ENCODE data around the gene FFAR1. TPM values are rescaled to one million over a fixed set of nuclear protein-coding genes. Genes with fewer than 3 reads are reported as not detected.

The FFAR1 gene
- total RNA-seq, 2 donors from 2014 or later: not detected

DNA sequence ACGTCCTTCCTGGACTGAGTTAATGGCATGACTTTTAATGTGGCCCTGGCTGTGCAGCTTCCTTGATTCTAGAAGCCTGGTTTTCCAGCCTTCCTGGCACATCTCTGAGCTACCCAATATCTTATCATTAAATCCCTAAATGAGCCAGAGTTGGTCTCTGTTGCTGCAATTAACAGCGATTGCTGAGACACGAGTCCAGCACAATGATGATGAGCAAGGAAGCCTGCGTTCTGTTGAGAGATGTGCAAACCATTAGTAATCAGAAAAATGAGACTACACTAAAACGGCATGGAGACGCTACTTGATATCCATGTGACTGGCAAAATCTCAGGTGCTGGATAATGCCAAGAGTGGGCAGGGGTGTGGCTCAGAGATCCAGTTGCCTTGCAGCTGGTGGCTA lies 49.4 kb downstream of the FFAR1 start:
- Histone ChIP-seq H3K4me1 (ENCODE audit: control insufficient read depth in 1 of 2, low read depth in 2 of 2) (no peaks in the 10 kb centered on the region), H3K4me3 (no peak overlapping the region), H3K36me3 (no peaks in the 10 kb centered on the region), H3K27me3 (replicated peaks; ENCODE audit: insufficient read depth) (no peaks in the 10 kb centered on the region), H3K9me3 (no peaks in the 10 kb centered on the region), H3K27ac (no peak overlapping the region)
- TF ChIP-seq, protein P1, sequence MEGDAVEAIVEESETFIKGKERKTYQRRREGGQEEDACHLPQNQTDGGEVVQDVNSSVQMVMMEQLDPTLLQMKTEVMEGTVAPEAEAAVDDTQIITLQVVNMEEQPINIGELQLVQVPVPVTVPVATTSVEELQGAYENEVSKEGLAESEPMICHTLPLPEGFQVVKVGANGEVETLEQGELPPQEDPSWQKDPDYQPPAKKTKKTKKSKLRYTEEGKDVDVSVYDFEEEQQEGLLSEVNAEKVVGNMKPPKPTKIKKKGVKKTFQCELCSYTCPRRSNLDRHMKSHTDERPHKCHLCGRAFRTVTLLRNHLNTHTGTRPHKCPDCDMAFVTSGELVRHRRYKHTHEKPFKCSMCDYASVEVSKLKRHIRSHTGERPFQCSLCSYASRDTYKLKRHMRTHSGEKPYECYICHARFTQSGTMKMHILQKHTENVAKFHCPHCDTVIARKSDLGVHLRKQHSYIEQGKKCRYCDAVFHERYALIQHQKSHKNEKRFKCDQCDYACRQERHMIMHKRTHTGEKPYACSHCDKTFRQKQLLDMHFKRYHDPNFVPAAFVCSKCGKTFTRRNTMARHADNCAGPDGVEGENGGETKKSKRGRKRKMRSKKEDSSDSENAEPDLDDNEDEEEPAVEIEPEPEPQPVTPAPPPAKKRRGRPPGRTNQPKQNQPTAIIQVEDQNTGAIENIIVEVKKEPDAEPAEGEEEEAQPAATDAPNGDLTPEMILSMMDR (IDR thresholded peaks at IDR 0.05): no peak
- no peak for ATAC-seq (ENCODE audit: insufficient number of reproducible peaks, low FRiP score, low read depth)
- DNase-seq (ENCODE audit: low spot score): no peak

Other genes starting within 250 kb of the FFAR1 start
- 1 to 10 TPM in 1 of 2 donors, under 1 TPM in 1; 0.68 to 6.4 TPM for gene FXYD3, start 232.1 kb upstream of the FFAR1 start, total RNA-seq
- gene LGI4, start 212.8 kb upstream of the FFAR1 start, total RNA-seq: 10 to 100 TPM in 1 of 2 donors, 1 to 10 TPM in 1; 7.9 to 17.4 TPM
- 10 to 100 TPM; 50.7 to 65.8 TPM for gene FXYD1, start 209.1 kb upstream of the FFAR1 start, total RNA-seq
- not detected for gene FXYD7, start 204.6 kb upstream of the FFAR1 start, total RNA-seq
- gene FXYD5, start 193.2 kb upstream of the FFAR1 start, total RNA-seq: 100 to 1,000 TPM in 1 of 2 donors, 10 to 100 TPM in 1; 65.0 to 106 TPM
- not detected for gene FAM187B, start 119.2 kb upstream of the FFAR1 start, total RNA-seq
- gene LSR, start 98.9 kb upstream of the FFAR1 start, total RNA-seq: 1 to 10 TPM; 7.6 to 9.3 TPM
- gene USF2, start 78.9 kb upstream of the FFAR1 start, total RNA-seq: 100 to 1,000 TPM in 1 of 2 donors, 10 to 100 TPM in 1; 90.4 to 143 TPM
- under 1 TPM in 1 of 2 donors, not detected in 1; 0.28 TPM for gene HAMP, start 65.4 kb upstream of the FFAR1 start, total RNA-seq
- gene MAG, start 55.7 kb upstream of the FFAR1 start, total RNA-seq: 1 to 10 TPM in 1 of 2 donors, not detected in 1; 2.8 TPM
- gene CD22, start 18.7 kb upstream of the FFAR1 start, total RNA-seq: 1 to 10 TPM; 1.4 to 3.6 TPM
- not detected for gene FFAR3, start 10.6 kb downstream of the FFAR1 start, total RNA-seq
- not detected for gene GPR42, start 23.2 kb downstream of the FFAR1 start, total RNA-seq
- under 1 TPM in 1 of 2 donors, not detected in 1; 0.92 TPM for gene FFAR2, start 100.4 kb downstream of the FFAR1 start, total RNA-seq
- gene KRTDAP, start 142.6 kb downstream of the FFAR1 start, total RNA-seq: 10 to 100 TPM in 1 of 2 donors, not detected in 1; 29.6 TPM
- gene DMKN, start 165.7 kb downstream of the FFAR1 start, total RNA-seq: 10 to 100 TPM; 26.1 to 53.7 TPM
- gene SBSN, start 180.4 kb downstream of the FFAR1 start, total RNA-seq: 1 to 10 TPM in 1 of 2 donors, not detected in 1; 1.5 TPM
- gene GAPDHS, start 185.6 kb downstream of the FFAR1 start, total RNA-seq: not detected
- 10 to 100 TPM; 49.7 to 75.8 TPM for gene TMEM147, start 197.7 kb downstream of the FFAR1 start, total RNA-seq
- gene ATP4A, start 215.8 kb downstream of the FFAR1 start, total RNA-seq: under 1 TPM in 1 of 2 donors, not detected in 1; 0.35 TPM
- not detected for gene PMIS2, start 238.3 kb downstream of the FFAR1 start, total RNA-seq

Data from thoracic aorta (tissue), 2 donors.